ENCODE data around the gene SLC35E3.

Gene SLC35E3

DNA sequence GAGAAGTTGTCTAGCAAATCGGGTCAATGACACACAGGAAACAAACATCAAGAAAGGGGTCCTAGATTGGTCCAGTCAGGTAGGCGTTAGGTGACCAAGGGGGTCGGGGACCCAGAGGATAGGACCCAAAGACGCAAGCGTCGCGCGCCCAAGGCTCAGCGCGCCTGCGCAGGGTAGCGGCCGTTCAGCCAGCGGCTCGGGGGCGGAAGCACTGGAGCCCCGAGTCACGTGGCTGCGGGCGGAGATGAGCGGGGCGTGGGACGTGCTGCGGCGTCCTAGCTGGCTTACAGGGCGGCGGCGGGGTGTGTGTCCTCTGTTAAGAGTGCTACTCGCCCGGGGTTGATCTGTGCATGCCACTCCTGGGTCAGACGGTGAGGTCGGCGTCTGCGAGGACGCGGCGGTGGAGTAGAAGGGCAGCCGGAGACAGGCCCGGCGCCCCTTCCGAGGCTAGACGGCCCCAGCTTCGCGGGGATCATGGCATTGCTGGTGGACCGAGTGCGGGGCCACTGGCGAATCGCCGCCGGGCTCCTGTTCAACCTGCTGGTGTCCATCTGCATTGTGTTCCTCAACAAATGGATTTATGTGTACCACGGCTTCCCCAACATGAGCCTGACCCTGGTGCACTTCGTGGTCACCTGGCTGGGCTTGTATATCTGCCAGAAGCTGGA, at the start of gene SLC35E3:
SLC35E3 (plus strand) TSS at position 273 of the 668 bp plus-strand sequence; CDS start at position 475, 202 bp downstream.
- peak; percentile 95 for DNase-seq (ENCODE audit: low spot score)

DNA sequence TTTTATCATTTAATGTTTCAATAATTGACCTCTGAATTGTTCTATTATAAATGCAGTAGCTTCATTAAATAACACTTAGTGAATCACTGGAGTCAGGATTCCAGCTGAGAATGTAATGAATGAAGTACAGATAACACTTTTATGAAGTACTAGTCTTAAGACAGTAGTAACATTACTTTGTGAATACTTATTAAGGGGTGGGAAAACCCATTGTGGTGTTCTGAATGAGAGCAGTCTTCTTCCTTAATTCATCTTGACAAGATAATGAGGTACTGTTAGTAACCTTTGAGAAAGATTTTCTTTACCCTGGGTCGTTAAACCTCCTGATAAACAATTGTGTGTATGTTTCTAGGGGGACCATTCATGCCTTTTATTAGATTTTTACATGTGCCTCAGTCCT, 46.5 kb upstream of the SLC35E3 start:
- DNase-seq (ENCODE audit: low spot score) = no peak

- DNase-seq (ENCODE audit: low spot score) = no peak
These were observed 18.2 kb upstream of the SLC35E3 start for GRCh38 chr12:68727776-68728175.

DNA sequence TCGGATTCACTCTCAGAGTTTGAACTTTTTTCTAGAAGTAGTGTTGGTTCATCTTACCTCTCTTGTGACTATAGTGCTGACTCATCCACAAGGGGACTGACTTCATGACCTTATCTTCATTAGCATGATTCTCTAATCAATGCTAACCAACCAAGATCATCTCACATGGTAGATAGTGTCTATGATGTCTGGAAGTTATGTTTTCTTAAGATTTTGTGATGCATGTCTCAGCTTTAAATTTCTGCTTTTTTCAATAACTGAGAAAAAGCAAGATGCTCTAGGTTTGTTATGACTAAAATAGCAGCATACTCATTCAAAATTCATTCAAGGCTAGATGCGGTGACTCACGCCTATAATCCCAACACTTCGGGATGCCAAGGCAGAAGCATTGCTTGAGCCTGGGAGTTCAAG, 12.3 kb upstream of the SLC35E3 start:
- no peak for DNase-seq (ENCODE audit: low spot score)

GRCh38 chr12:68739891-68740290, 6.1 kb upstream of the SLC35E3 start:
- no peak for DNase-seq (ENCODE audit: low spot score)

- no peak for DNase-seq (ENCODE audit: low spot score)
These were observed 2.6 kb upstream of the SLC35E3 start for GRCh38 chr12:68743356-68743755.

DNA sequence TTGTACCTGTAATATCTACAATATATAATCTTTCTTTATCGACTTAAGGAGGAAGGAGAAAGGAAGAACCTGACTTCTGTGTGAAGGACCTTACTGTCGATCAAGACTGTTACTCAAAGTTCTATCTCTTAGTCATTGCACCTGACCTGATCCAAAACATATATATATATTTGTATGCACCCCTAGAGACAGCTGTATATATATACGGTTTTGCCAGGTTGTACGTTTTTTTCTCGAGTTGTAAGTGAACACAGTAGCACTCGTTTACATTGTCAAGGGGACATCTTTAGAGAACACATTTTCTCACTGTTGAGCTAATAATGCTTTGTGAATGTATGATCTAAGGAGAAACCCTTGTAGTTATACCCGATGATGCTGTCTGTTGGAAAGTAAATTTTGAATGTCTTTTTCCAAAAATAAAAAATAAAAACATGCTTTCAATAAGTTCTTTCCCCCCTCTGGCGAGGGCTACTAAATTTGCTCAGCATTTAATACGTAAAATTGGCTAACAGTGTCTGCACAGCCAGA, 536 bp upstream of the SLC35E3 start:
- DNase-seq (ENCODE audit: low spot score) = peak; percentile 16

DNA sequence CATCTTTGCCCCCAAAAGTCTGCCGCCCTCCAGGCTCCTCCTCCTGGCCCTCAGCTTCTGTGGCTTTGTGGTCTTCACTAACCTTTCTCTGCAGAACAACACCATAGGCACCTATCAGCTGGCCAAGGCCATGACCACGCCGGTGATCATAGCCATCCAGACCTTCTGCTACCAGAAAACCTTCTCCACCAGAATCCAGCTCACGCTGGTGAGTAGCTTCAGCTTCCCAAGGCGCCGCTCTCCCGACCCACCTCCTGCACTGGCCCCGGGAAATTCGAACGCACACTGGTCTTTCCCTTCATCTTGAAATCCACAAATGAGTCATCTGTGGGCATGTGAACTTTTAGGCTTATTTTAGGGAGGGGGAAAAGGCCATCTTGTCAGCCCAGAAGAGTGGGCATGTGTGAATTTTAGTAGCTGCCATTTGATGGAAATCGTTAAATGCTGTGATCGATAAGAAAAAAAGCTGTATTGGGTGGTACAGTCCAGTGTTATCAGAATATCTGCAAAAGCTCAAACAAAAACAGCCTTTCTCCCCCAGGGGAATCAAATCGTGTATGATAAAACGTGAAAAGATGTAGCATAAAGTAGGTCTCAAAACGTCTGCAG, 700 bp downstream of the SLC35E3 start:
- peak; percentile 16 for DNase-seq (ENCODE audit: low spot score)

- DNase-seq (ENCODE audit: low spot score) = no peak
These were observed 3.5 kb downstream of the SLC35E3 start for GRCh38 chr12:68749443-68749842.

DNA sequence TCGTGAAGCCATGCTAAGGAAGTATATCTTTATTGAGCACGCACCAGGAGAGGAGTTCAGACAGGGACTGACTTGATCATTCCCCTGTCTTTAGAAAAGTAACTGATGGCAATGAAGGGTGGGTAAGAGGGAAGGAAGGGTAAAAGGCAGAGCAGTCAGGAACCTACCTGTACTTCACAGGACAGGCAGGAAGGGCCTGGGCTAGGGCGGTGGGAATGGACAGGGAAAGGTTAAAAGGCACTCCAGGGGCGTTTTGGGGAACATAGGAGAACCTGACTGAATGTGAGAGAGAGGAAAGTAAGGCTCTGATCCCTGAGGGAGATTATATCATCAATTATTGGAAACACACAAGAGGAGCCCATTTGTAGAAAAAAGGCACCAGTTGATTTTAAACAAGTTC, 3.9 kb downstream of the SLC35E3 start:
- no peak for DNase-seq (ENCODE audit: low spot score)

DNA sequence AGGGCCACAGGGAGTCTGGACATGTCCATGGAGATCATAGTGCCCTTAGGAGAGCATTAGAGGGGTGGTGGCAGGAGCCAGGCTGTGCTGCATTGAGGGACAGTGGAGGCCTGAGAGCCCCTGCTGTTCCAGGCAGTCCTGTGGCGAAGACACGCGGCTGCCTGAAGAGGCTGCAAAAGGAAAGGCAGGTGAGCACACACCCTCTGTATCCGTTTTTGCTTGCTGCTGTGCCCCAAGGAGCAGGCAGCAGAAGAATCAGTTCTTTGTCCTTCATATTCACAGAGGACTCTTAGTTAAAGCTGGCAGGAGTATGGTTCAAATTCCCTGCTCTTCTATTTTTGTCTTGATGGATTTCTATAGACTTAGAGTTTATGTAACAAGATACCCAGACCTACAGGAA, 4.5 kb downstream of the SLC35E3 start:
- DNase-seq (ENCODE audit: low spot score) = no peak

- DNase-seq (ENCODE audit: low spot score) = no peak
These were observed 9.7 kb downstream of the SLC35E3 start for GRCh38 chr12:68755536-68756243.

DNA sequence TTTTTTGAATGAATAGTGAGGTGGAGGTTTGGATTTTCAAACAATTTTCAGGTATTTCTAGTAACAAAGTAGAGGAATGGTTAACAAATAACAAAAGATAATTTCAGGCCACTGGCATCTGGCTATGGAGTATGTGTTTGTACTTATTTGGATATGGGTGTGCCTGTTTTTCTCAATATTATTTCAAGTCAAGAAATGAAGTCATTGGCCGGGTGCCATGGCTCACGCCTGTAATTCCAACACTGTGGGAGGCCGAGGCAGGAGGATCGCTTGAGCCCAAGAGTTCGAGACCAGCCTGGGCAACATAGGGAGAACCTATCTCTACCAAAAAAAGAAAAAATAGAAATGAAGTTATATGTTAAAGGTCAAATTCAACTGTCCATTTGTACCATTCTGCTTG, 13.9 kb downstream of the SLC35E3 start:
- DNase-seq (ENCODE audit: low spot score) = no peak

DNA sequence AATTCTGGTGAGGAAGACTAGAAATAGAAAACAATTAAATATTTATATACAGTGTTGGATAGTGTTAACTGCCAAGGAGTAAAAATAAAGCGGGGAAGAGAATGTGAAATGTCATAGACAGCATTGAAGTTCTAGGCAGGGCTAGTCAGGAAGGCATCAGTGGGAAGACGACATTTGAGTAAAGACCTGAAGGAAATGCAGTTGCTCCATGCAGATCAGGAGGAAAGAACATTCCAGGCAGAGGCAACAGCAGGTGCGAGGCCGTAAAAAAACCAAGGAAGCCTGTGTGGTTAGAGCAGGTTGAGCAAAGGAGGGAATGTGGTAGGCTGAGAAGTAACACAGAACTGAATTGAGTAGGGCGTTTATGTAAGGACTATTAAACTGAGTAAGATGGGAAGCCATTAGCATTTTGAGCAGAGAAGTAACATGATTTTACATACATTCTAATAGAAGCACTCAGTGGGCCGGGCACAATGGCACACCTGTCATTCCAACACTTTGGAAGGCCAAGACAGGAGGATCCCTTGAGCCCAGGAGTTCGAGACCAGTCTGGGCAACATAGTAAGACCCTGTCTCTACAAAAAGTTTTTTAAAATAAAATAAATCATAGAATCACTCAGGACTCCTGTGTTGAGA, 14.9 kb downstream of the SLC35E3 start:
- no peak for DNase-seq (ENCODE audit: low spot score)

DNA sequence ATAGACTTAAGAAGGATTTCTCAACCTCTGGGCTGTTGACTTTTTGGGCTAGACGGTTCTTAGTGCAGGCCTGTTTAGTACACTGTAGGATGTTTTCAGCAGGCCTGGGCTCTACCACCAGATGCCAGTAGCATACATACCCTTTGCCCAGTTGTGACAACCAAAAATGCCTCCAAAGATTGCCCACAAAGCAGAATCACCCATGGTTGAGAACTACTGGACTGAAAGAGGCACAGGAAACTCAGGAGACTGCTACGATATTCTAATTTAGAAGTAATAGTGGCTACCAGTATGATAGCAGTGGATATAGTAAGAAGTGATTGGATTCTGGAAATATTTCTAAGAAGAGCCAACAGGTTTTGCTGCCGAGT, 15.5 kb downstream of the SLC35E3 start:
- no peak for DNase-seq (ENCODE audit: low spot score)

GRCh38 chr12:68761901-68762630, 16.1 kb downstream of the SLC35E3 start:
- DNase-seq (ENCODE audit: low spot score) = no peak

- DNase-seq (ENCODE audit: low spot score) = no peak
These were observed 16.7 kb downstream of the SLC35E3 start for GRCh38 chr12:68762691-68763090.

- no peak for DNase-seq (ENCODE audit: low spot score)
These were observed 19.7 kb downstream of the SLC35E3 start for GRCh38 chr12:68765696-68766095.

DNA sequence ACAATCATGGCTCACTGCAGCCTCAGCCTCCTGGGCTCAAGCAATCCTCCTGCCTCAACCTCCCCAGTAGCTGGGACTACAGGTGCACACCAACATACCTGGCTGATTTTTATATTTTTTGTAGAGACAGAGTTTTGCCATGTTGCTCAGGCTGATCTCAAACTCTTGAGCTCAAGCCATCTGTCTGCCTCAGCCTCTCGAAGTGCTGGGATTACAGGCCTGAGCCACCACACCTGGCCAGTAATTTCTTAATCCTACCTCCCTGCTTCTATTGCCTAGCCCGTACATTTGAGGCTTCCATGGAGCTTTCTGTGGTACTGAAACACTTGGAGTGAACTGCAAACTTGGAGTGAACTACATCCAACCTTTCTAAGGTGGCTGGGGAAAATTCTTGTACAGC, 20.7 kb downstream of the SLC35E3 start:
- DNase-seq (ENCODE audit: low spot score) = no peak

DNA sequence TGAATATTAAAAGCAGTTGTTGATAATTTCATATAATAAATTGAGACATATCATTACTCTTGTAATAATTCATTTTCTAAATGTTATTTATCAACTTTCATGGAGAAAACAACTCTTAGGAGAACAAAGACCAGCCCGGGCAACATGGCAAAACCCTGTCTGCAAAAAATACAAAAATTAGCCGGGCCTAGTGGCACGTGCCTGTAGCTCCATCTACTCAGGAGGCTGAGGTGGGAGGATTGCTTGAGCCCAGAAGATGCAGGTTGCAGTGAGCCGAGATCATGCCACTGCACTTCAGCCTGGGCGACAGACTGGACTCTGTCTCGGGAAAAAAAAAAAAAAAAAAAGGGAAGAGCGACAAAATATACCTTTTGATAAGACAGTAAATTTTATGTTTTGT, 21.2 kb downstream of the SLC35E3 start:
- DNase-seq (ENCODE audit: low spot score) = no peak

DNA sequence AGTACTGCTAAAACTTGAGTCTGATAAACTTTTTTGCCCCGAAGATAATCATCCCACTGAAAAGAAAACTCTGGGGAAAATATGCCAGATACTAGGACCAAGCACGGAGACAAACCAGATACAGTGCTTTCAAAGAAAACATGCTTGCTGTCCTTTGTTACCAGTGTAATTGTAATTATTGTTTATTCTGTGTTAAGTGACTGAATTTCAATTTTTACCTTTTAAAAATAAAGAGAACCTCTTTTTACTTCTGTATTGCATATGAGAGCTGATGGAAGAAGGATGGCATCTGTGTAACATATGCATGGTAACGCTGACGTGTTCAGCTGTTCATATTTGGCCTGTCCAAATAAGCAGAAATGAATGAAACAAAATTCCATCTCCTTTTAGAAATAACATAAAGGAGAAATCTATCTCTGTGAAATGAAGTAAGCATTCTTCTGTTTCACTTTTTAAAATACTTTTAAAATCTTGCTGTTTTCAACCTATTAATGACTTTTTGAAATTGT, 22.5 kb downstream of the SLC35E3 start:
- no peak for DNase-seq (ENCODE audit: low spot score)

DNA sequence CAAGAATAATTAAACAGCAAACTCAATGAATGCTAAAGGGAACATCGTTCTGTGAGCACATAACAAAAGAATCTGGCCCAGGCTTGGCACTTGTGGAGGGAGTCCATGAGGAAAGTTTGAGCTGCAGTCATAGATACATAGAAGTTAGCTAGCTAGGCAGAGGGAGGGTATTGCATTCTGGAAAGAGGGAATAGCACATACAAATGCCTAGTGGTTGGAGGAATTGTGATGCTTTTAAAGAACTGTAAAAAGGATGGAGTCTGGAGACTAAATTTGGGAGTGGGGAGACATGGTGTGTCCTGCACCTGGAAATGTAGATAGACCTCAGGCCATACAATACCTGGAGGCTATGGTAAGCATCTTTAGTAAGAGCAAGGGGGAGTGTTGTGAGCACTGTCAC, 24.0 kb downstream of the SLC35E3 start:
- no peak for DNase-seq (ENCODE audit: low spot score)
